Kidney (tissue), 14 donors: ENCODE measurements around the gene HOXD3. TPM values are rescaled to one million over a fixed set of nuclear protein-coding genes. Genes with fewer than 3 reads are reported as not detected.

ENCODE experiments used
- DNase-seq, 5 donors: peaks; one replicate each; pipeline ENCODE4 v3.0.0-alpha.2; 2013 to 2020
- FAIRE-seq: peaks from 2 replicates; lab custom pipeline; 2012; peaks lifted over from hg19 to GRCh38; lab: Jason Lieb, UNC
- H3K27ac ChIP-seq, 2 donors: one replicate each; pipeline ENCODE4 v1.7.0; 2013; ENCODE audit warnings: low read depth in 2 of 2, low read length in 2 of 2, inconsistent platforms in 1 of 2
- H3K27me3 ChIP-seq: one replicate; pipeline ENCODE4 v1.7.1; 2013; ENCODE audit warnings: low read length, inconsistent platforms; ENCODE audit not compliant: control insufficient read depth, insufficient read depth
- H3K36me3 ChIP-seq, 3 donors: one replicate each; pipeline versions ENCODE4 v1.7.0 to v1.7.1; 2013; ENCODE audit warnings: low read length in 3 of 3, control low read depth in 1 of 3, inconsistent platforms in 1 of 3; ENCODE audit not compliant: insufficient read depth in 3 of 3, control insufficient read depth in 2 of 3
- H3K4me1 ChIP-seq, 3 donors: one replicate each; pipeline versions ENCODE4 v1.7.0 to v1.7.1; 2013; ENCODE audit warnings: low read length in 3 of 3, inconsistent platforms in 1 of 3, low read depth in 1 of 3; ENCODE audit not compliant: control insufficient read depth in 2 of 3, insufficient read depth in 2 of 3
- H3K4me3 ChIP-seq, 3 donors: one replicate each; pipeline versions ENCODE4 v1.7.0 to v1.8.1; 2013; ENCODE audit warnings: low read length in 3 of 3, control low read depth in 1 of 3, inconsistent platforms in 1 of 3
- H3K9ac ChIP-seq, 3 donors: one replicate each; pipeline versions ENCODE4 v1.7.0 to v1.7.1; 2013; ENCODE audit warnings: low read length in 3 of 3, control low read depth in 1 of 3, inconsistent platforms in 1 of 3
- H3K9me3 ChIP-seq, 3 donors: one replicate each; pipeline versions ENCODE4 v1.7.0 to v1.7.1; 2013; ENCODE audit warnings: low read length in 3 of 3, control low read depth in 1 of 3, inconsistent platforms in 1 of 3; ENCODE audit not compliant: control insufficient read depth in 2 of 3, insufficient read depth in 1 of 3
- CTCF ChIP-seq: IDR thresholded peaks from 3 replicates; pipeline ENCODE4 v1.5.1; 2012; ENCODE audit warnings: mild to moderate bottlenecking, moderate library complexity, borderline replicate concordance; ENCODE audit not compliant: insufficient read depth; ENCODE audit errors: extremely low read depth
- intact Hi-C: fragments of 100-400 bp; cut with DNase I; formaldehyde crosslinking; loops from one replicate; pipeline ENCODE4 v1.11.1; 2022
- polyA plus RNA-seq: library from polyadenylated mRNA; stranded (reverse); fragments of 350-450 nt; fragmentation: Illumina TruSeq; extraction: RNeasy Lipid Tissue Mini Kit (QIAGEN cat#74804); gene quantifications from one replicate; pipeline ENCODE4 v1.2.3, GENCODE V29; 2014; ENCODE audit warnings: low read depth, low replicate concordance; ENCODE audit not compliant: insufficient read depth
- total RNA-seq: library from RNA; stranded (reverse); fragmentation: NEBNext Ultra II Directional; extraction: Animal tissue kit (Norgen Biotek cat#: 25700); gene quantifications from one replicate; pipeline ENCODE4 v1.2.1, GENCODE V29; 2021
- donor health status: control.
- donor health status: control.
- donor health status: control.
- donor health status: control.
- donor health status: control.
- donor health status: DM: yes; HTN: yes; CAD: no.
- donor health status: Normal renal cell carcinoma (clear cell type).

Gene HOXD3
- total and polyA plus RNA-seq, 2 donors from 2014 or later, result 16.9 to 29.3 TPM

GRCh38 chr2:176187899-176188773 lies 31.0 kb downstream of the HOXD3 start, which contains the start of gene HOXD1:
HOXD1 (plus strand) TSS chr2:176188668; CDS start chr2:176188802, 134 bp downstream.
- intact Hi-C loops, result no loop called here
- FAIRE-seq (no peak), DNase-seq (peak; percentile 84 to 91 (median 89))

GRCh38 chr2:176188774-176189680 lies 31.9 kb downstream of the HOXD3 start:
- no peak for FAIRE-seq
- Histone ChIP-seq H3K27ac (peak overlapping the region; percentile 53 to 77), H3K4me1 (peaks cover 0 to 4% (median 0%) of the 10 kb centered on the region in 3 donors), H3K9me3 (no peaks in the 10 kb centered on the region), H3K36me3 (no peaks in the 10 kb centered on the region), H3K4me3 (peak overlapping the region; percentile 59 to 85 (median 65)), H3K27me3 (no peaks in the 10 kb centered on the region), H3K9ac (peak overlapping the region; percentile 7 to 60 (median 53))
- TF ChIP-seq CTCF, result no peak
- intact Hi-C loops, result no loop called here
- DNase-seq, result peak; percentile 47 to 82 (median 59)

More at GRCh38 chr2:176187899-176188773, 31.0 kb downstream of the HOXD3 start, which contains the start of gene HOXD1:
- H3K9ac ChIP-seq, result peak within 1 kb of the TSS; percentile 73 to 88 (median 86)
- H3K27me3 ChIP-seq, result no peaks in the 10 kb centered on the region
- no peak for TF ChIP-seq CTCF
- H3K4me1 ChIP-seq, result peaks cover 0 to 4% (median 0%) of the 10 kb centered on the region in 3 donors
- H3K27ac ChIP-seq, result peak within 1 kb of the TSS; percentile 77 to 83
- H3K36me3 ChIP-seq, result no peaks in the 10 kb centered on the region
- H3K9me3 ChIP-seq, result no peaks in the 10 kb centered on the region
- H3K4me3 ChIP-seq, result peak within 1 kb of the TSS; percentile 85 to 96 (median 89)

GRCh38 chr2:176189681-176190641 lies 32.9 kb downstream of the HOXD3 start:
- FAIRE-seq (no peak), DNase-seq (peak in 2 of 5 donors; percentile 58 to 67)
- Histone ChIP-seq H3K9ac (peak overlapping the region in 2 of 3 donors; percentile 20 to 53), H3K36me3 (no peaks in the 10 kb centered on the region), H3K4me3 (peak overlapping the region; percentile 59 to 85 (median 65)), H3K9me3 (no peaks in the 10 kb centered on the region), H3K27me3 (no peaks in the 10 kb centered on the region), H3K27ac (peak overlapping the region in 1 of 2 donors; percentile 37), H3K4me1 (peaks cover 0 to 4% (median 0%) of the 10 kb centered on the region in 3 donors)
- intact Hi-C loops, result no loop called here
- TF ChIP-seq CTCF, result no peak
